Fibroblast of lung (primary cell): ENCODE results near the gene WRAP73. TPM values are rescaled to one million over a fixed set of nuclear protein-coding genes. Genes with fewer than 3 reads are reported as not detected.

ENCODE experiments used
- DNase-seq, 2 donors: peaks; one replicate each; pipeline versions ENCODE4 v3.0.0 to v3.0.0-alpha.2; 2010; ENCODE audit warnings: low read depth in 2 of 2
- H2AFZ ChIP-seq: 2 replicates; pipeline ENCODE4 v1.5.1; 2012; ENCODE audit warnings: low read length, control low read depth, inconsistent platforms
- H3K27ac ChIP-seq: 2 replicates; pipeline ENCODE4 v1.5.1; 2011; ENCODE audit warnings: low read length, control low read depth; ENCODE audit not compliant: insufficient read depth
- H3K27me3 ChIP-seq: 2 replicates; pipeline ENCODE4 v1.5.1; 2011; ENCODE audit warnings: mild to moderate bottlenecking, low read length; ENCODE audit not compliant: control insufficient read depth, insufficient read depth
- H3K36me3 ChIP-seq: 2 replicates; pipeline ENCODE4 v1.5.1; 2011; ENCODE audit warnings: low read length; ENCODE audit not compliant: control insufficient read depth, insufficient read depth
- H3K4me1 ChIP-seq: 2 replicates; pipeline ENCODE4 v1.5.1; 2011; ENCODE audit warnings: low read length; ENCODE audit not compliant: control insufficient read depth, insufficient read depth; ENCODE audit errors: extremely low read depth
- H3K4me2 ChIP-seq: 2 replicates; pipeline ENCODE4 v1.5.1; 2011; ENCODE audit warnings: low read length, control low read depth; ENCODE audit not compliant: insufficient read depth; ENCODE audit errors: extremely low read depth
- H3K4me3 ChIP-seq, 4 experiments: fragments of 200-600 bp in 1 of 4; sonication (generic) in 1 of 4; replicated peaks in 1 of 4; 2 replicates each; pipeline ENCODE4 v1.5.1; 2011 to 2016; ENCODE audit warnings: low read length in 4 of 4, low read depth in 3 of 4, mild to moderate bottlenecking in 3 of 4, control low read depth in 2 of 4, inconsistent platforms in 1 of 4, mixed read lengths in 1 of 4; ENCODE audit not compliant: insufficient read depth in 1 of 4; ENCODE audit errors: control extremely low read depth in 1 of 4
- H3K79me2 ChIP-seq: 2 replicates; pipeline ENCODE4 v1.5.1; 2012; ENCODE audit warnings: mild to moderate bottlenecking, low read length, inconsistent platforms; ENCODE audit not compliant: control insufficient read depth, insufficient read depth
- H3K9ac ChIP-seq: 2 replicates; pipeline ENCODE4 v1.5.1; 2011; ENCODE audit warnings: mild to moderate bottlenecking, low read length, control low read depth; ENCODE audit not compliant: insufficient read depth
- H3K9me3 ChIP-seq: 2 replicates; pipeline ENCODE4 v1.5.1; 2012; ENCODE audit warnings: low read depth, low read length; ENCODE audit not compliant: control insufficient read depth, insufficient read depth
- H4K20me1 ChIP-seq: 2 replicates; pipeline ENCODE4 v1.5.1; 2011; ENCODE audit warnings: low read length; ENCODE audit not compliant: control insufficient read depth, insufficient read depth; ENCODE audit errors: extremely low read depth
- CTCF ChIP-seq, 2 donors: IDR thresholded peaks in 1 of 2; conservative IDR thresholded peaks in 1 of 2; 1 replicate in 1 of 2; 2 replicates in 1 of 2; pipeline ENCODE4 v1.5.1; 2011 to 2012; ENCODE audit warnings: low read length in 2 of 2, control low read depth in 1 of 2, inconsistent platforms in 1 of 2, low read depth in 1 of 2, mild to moderate bottlenecking in 1 of 2
- EZH2 ChIP-seq: IDR thresholded peaks from 2 replicates; pipeline ENCODE4 v1.5.1; 2012; ENCODE audit warnings: low read length, control low read depth, mild to moderate bottlenecking; ENCODE audit errors: missing control alignments
- polyA plus RNA-seq, 2 donors: library from polyadenylated mRNA; depleted of rRNA in 1 of 2; stranded (reverse) in 1 of 2; unstranded in 1 of 2; fragments of >200 nt; gene quantifications; 2 replicates each; pipeline ENCODE4 v1.2.1, GENCODE V29; 2011 to 2012; ENCODE audit warnings: missing spikeins in 1 of 2
- total RNA-seq: library from RNA; depleted of rRNA; stranded (reverse); fragments of >200 nt; gene quantifications from 2 replicates; pipeline ENCODE4 v1.2.1, GENCODE V29; 2014

The WRAP73 gene
- total and polyA plus RNA-seq, 2 donors (not counting 1 experiment from before 2014, with no cell fraction given) = 12.0 to 15.0 TPM

DNA sequence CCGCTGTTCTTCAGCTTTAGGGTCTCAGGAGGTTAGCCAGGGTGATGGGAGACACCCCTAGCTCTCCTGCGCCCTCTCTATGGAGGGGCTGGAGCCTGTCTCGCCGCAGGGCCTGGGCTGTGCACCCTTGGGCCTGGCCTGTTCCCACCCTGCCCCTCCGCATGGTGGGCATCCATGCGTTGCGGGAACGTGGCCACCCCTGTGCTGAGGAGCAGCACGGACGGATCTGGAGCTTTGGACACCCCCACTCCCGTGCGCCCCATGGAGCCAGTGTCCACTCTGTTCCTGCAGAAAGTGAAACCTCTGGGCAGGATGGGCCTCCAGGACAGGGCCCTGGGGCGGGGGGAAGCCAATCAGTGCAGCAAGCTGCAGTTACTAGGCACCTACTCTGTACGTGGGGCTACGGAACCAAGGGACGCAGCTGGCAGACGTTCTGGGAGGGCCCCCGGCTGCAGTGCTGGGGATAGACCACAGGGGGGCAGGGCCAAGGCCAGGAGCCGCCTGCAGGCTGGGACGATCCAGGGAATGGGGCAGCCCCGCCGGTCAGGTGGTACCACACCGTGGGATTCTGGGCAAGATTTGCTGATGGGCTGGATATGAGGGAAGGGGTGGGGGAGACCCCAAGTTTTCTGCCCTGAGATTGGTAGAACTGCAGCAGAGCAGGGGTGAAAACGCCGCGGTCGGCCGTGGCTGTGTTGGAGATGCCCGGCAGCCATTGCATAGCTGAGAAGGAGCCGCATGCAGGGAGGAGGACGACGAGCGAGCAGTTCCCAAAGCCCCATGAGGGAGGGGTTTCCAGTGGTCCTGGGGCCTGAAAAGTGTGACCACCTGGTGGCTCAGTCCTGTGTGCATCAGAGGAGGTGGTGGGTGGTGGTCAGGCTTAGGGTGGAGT is 45.7 kb upstream of the WRAP73 start:
- TF ChIP-seq EZH2 = no peak
- TF ChIP-seq CTCF (conservative IDR thresholded peaks at IDR 0.05 in 1 of 2, IDR thresholded peaks at IDR 0.05 in 1 of 2; ENCODE audit: low read depth in 1 of 2, low read length in 2 of 2) = peak; percentile 61 to 69
- Histone ChIP-seq H3K9ac (no peak overlapping the region), H3K27me3 (peaks cover 4% of the 10 kb centered on the region), H3K4me2 (no peak overlapping the region), H3K9me3 (no peaks in the 10 kb centered on the region), H3K79me2 (no peaks in the 10 kb centered on the region), H2AFZ (no peak overlapping the region), H3K36me3 (no peaks in the 10 kb centered on the region), H3K4me1 (no peaks in the 10 kb centered on the region), H3K27ac (no peak overlapping the region), H4K20me1 (no peaks in the 10 kb centered on the region), H3K4me3 (no peak overlapping the region)
- DNase-seq = peak; percentile 8 to 11

- no peaks in the 10 kb centered on the region for H3K27me3 ChIP-seq
- H3K4me3 ChIP-seq = no peak overlapping the region
- no peaks in the 10 kb centered on the region for H3K9me3 ChIP-seq
- no peaks in the 10 kb centered on the region for H4K20me1 ChIP-seq
- H3K79me2 ChIP-seq = no peaks in the 10 kb centered on the region
- no peak for DNase-seq
- no peak overlapping the region for H2AFZ ChIP-seq
- H3K36me3 ChIP-seq = no peaks in the 10 kb centered on the region
- TF ChIP-seq CTCF (conservative IDR thresholded peaks at IDR 0.05 in 1 of 2, IDR thresholded peaks at IDR 0.05 in 1 of 2; ENCODE audit: low read depth in 1 of 2, low read length in 2 of 2) (no peak), EZH2 (no peak)
- no peak overlapping the region for H3K4me2 ChIP-seq
- no peak overlapping the region for H3K9ac ChIP-seq
- H3K4me1 ChIP-seq = no peaks in the 10 kb centered on the region
- no peak overlapping the region for H3K27ac ChIP-seq
These were observed 43.4 kb upstream of the WRAP73 start for GRCh38 chr1:3693321-3693720.

- Histone ChIP-seq H3K36me3 (no peaks in the 10 kb centered on the region), H3K27me3 (no peaks in the 10 kb centered on the region), H4K20me1 (no peaks in the 10 kb centered on the region), H2AFZ (no peak overlapping the region), H3K4me2 (no peak overlapping the region), H3K9me3 (no peaks in the 10 kb centered on the region), H3K79me2 (no peaks in the 10 kb centered on the region), H3K9ac (no peak overlapping the region), H3K27ac (no peak overlapping the region), H3K4me1 (no peaks in the 10 kb centered on the region), H3K4me3 (no peak overlapping the region)
- TF ChIP-seq EZH2 = no peak
- no peak for TF ChIP-seq CTCF (conservative IDR thresholded peaks at IDR 0.05 in 1 of 2, IDR thresholded peaks at IDR 0.05 in 1 of 2; ENCODE audit: low read depth in 1 of 2, low read length in 2 of 2)
- DNase-seq = no peak
These were observed 42.7 kb upstream of the WRAP73 start for GRCh38 chr1:3692598-3692997.
